SK-N-SH treated with all-trans-retinoic acid at 6 μM for 48 hours (cell line): ENCODE results near the gene COL4A1.

Experiments
- ATAC-seq: fragments of 200-7000 bp; cut with Tn5 transposase; 3 replicates; pipeline ENCODE4 v1.9.1; 2020; ENCODE audit warnings: mild to moderate bottlenecking, moderate library complexity
- ARNTL ChIP-seq: fragments of 450-650 bp; formaldehyde crosslinking; IDR thresholded peaks from 2 replicates; pipeline ENCODE4 v1.5.0; 2020; ENCODE audit warnings: low read depth, mild to moderate bottlenecking, moderate library complexity, borderline replicate concordance
- BACH2 ChIP-seq: fragments of 250-450 bp; sonication (Bioruptor Pico); IDR thresholded peaks from 2 replicates; pipeline ENCODE4 v1.9.0; 2021; ENCODE audit warnings: mild to moderate bottlenecking, borderline replicate concordance
- CSDC2 ChIP-seq: fragments of 250-450 bp; sonication (Bioruptor Pico); IDR thresholded peaks from 2 replicates; pipeline ENCODE4 v1.5.0; 2020; ENCODE audit warnings: mild to moderate bottlenecking, moderate library complexity
- ESRRG ChIP-seq: fragments of 250-450 bp; sonication (Bioruptor Pico); IDR thresholded peaks from 2 replicates; pipeline ENCODE4 v1.6.1; 2021; ENCODE audit warnings: mild to moderate bottlenecking
- GLIS3 ChIP-seq: fragments of 250-450 bp; sonication (Bioruptor Pico); IDR thresholded peaks from 2 replicates; pipeline ENCODE4 v1.5.0; 2020; ENCODE audit warnings: mild to moderate bottlenecking, moderate library complexity
- ISL1 ChIP-seq: fragments of 250-450 bp; sonication (Bioruptor Pico); IDR thresholded peaks from 2 replicates; pipeline ENCODE4 v2.1.2; 2022; ENCODE audit warnings: mild to moderate bottlenecking, moderate library complexity
- OSR1 ChIP-seq: fragments of 250-450 bp; sonication (Bioruptor Pico); IDR thresholded peaks from 2 replicates; pipeline ENCODE4 v1.8.0; 2022; ENCODE audit warnings: moderate library complexity, mild to moderate bottlenecking, inconsistent platforms
- PPARA ChIP-seq: fragments of 250-450 bp; sonication (Bioruptor Pico); IDR thresholded peaks from 2 replicates; pipeline ENCODE4 v1.5.0; 2020; ENCODE audit warnings: mild to moderate bottlenecking, borderline replicate concordance
- SNAI2 ChIP-seq: fragments of 250-450 bp; sonication (Bioruptor Pico); IDR thresholded peaks from 2 replicates; pipeline ENCODE4 v1.5.0; 2020; ENCODE audit warnings: mild to moderate bottlenecking, moderate library complexity
- TCF4 ChIP-seq: fragments of 250-450 bp; sonication (Bioruptor Pico); IDR thresholded peaks from 2 replicates; pipeline ENCODE4 v1.8.0; 2021; ENCODE audit warnings: mild to moderate bottlenecking, moderate library complexity, borderline replicate concordance
- TOX ChIP-seq: fragments of 250-450 bp; sonication (Bioruptor Pico); IDR thresholded peaks from 2 replicates; pipeline ENCODE4 v1.8.0; 2021; ENCODE audit warnings: mild to moderate bottlenecking, moderate library complexity, borderline replicate concordance
- ZC3H10 ChIP-seq: fragments of 250-450 bp; sonication (Bioruptor Pico); IDR thresholded peaks from 2 replicates; pipeline ENCODE4 v1.5.1; 2021; ENCODE audit warnings: mild to moderate bottlenecking, moderate library complexity
- ZFP3 ChIP-seq: fragments of 250-450 bp; sonication (Bioruptor Pico); IDR thresholded peaks from 2 replicates; pipeline ENCODE4 v1.5.0; 2020; ENCODE audit warnings: mild to moderate bottlenecking, moderate library complexity
- ZFP30 ChIP-seq: fragments of 450-650 bp; formaldehyde crosslinking; IDR thresholded peaks from 2 replicates; pipeline ENCODE4 v1.5.0; 2022; ENCODE audit warnings: mild to moderate bottlenecking, moderate library complexity
- ZNF565 ChIP-seq: fragments of 450-650 bp; formaldehyde crosslinking; conservative IDR thresholded peaks from 2 replicates; pipeline ENCODE4 v1.5.0; 2020; ENCODE audit warnings: low read depth, mild to moderate bottlenecking, moderate library complexity
- ZNF70 ChIP-seq: fragments of 450-650 bp; formaldehyde crosslinking; IDR thresholded peaks from 2 replicates; pipeline ENCODE4 v1.5.0; 2020; ENCODE audit warnings: mild to moderate bottlenecking, moderate library complexity
- ZNF8 ChIP-seq: fragments of 450-650 bp; formaldehyde crosslinking; IDR thresholded peaks from 2 replicates; pipeline ENCODE4 v1.5.0; 2020; ENCODE audit warnings: mild to moderate bottlenecking, moderate library complexity
- TF ChIP-seq, protein P1 (sequence below): fragments of 250-450 bp; sonication (Bioruptor Pico); IDR thresholded peaks from 2 replicates; pipeline ENCODE4 v1.8.0; 2021; ENCODE audit warnings: low read depth, mild to moderate bottlenecking, moderate library complexity, borderline replicate concordance
- TF ChIP-seq, protein P2 (sequence below): fragments of 250-450 bp; sonication (Bioruptor Pico); IDR thresholded peaks from 2 replicates; pipeline ENCODE4 v1.5.1; 2020; ENCODE audit warnings: low read depth, mild to moderate bottlenecking, moderate library complexity
- TF ChIP-seq, protein P3 (sequence below): fragments of 250-450 bp; sonication (Bioruptor Pico); IDR thresholded peaks from 2 replicates; pipeline ENCODE4 v1.5.1; 2021; ENCODE audit warnings: mild to moderate bottlenecking, moderate library complexity
- TF ChIP-seq, protein P4 (sequence below): fragments of 250-450 bp; sonication (Bioruptor Pico); IDR thresholded peaks from 2 replicates; pipeline ENCODE4 v1.5.0; 2020; ENCODE audit warnings: mild to moderate bottlenecking, moderate library complexity
- TF ChIP-seq, protein P5 (sequence below): fragments of 250-450 bp; sonication (Bioruptor Pico); IDR thresholded peaks from 2 replicates; pipeline ENCODE4 v1.8.0; 2020; ENCODE audit warnings: mild to moderate bottlenecking, moderate library complexity, borderline replicate concordance

Gene COL4A1

DNA sequence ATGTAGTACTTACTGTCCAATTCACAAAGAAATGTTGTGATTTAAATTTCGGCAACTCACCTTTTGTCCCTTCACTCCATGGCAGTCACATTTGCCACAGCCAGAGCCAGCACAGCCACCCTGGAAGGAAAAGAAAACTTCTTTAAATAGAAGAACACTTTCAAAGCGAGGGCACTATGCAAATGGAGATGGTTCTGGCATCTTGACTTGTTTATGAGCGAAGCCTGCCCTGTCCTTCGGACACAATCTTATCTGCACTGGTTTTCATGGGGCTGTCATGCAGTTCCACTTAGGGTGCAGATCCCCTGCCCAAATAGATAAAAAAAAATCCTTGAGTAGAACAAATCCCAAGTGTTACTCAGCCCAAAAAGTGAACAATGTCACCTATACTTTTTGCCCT, 64.3 kb downstream of the COL4A1 start:
- ATAC-seq: no peak
- no peak for TF ChIP-seq SNAI2 (CRISPR knock-in tag)
- TF ChIP-seq, protein P1, sequence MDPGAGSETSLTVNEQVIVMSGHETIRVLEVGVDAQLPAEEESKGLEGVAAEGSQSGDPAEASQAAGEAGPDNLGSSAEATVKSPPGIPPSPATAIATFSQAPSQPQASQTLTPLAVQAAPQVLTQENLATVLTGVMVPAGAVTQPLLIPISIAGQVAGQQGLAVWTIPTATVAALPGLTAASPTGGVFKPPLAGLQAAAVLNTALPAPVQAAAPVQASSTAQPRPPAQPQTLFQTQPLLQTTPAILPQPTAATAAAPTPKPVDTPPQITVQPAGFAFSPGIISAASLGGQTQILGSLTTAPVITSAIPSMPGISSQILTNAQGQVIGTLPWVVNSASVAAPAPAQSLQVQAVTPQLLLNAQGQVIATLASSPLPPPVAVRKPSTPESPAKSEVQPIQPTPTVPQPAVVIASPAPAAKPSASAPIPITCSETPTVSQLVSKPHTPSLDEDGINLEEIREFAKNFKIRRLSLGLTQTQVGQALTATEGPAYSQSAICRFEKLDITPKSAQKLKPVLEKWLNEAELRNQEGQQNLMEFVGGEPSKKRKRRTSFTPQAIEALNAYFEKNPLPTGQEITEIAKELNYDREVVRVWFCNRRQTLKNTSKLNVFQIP (CRISPR knock-in tag): no peak

DNA sequence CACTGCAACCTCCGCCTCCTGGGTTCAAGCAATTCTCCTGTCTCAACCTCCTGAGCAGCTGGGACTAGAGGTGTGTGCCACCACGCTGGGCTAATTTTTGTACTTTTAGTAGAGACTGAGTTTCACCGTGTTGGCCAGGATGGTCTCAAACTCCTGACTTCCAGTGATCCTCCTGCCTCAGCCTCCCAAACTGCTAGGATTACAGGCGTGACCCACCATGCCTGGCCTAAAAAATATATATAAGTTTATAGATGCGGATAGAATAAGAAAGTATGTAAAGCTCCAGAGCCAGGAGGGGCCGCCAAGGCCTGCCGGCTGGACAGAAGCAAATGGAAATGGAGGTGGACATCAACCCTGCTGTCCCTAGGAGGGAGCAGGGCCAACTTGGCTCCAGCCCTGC, 66.0 kb downstream of the COL4A1 start:
- no peak for ATAC-seq
- TF ChIP-seq, protein P2, sequence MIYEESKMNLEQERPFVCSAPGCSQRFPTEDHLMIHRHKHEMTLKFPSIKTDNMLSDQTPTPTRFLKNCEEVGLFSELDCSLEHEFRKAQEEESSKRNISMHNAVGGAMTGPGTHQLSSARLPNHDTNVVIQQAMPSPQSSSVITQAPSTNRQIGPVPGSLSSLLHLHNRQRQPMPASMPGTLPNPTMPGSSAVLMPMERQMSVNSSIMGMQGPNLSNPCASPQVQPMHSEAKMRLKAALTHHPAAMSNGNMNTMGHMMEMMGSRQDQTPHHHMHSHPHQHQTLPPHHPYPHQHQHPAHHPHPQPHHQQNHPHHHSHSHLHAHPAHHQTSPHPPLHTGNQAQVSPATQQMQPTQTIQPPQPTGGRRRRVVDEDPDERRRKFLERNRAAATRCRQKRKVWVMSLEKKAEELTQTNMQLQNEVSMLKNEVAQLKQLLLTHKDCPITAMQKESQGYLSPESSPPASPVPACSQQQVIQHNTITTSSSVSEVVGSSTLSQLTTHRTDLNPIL (CRISPR knock-in tag): no peak
- TF ChIP-seq ISL1 (no peak), ZFP3 (CRISPR knock-in tag) (no peak), GLIS3 (CRISPR knock-in tag) (no peak), PPARA (CRISPR knock-in tag) (no peak), ZFP30 (CRISPR knock-in tag) (no peak), ZNF8 (CRISPR knock-in tag) (no peak), BACH2 (CRISPR knock-in tag) (no peak), TOX (CRISPR knock-in tag) (no peak), CSDC2 (no peak), ARNTL (no peak), SNAI2 (CRISPR knock-in tag) (no peak), ZNF70 (CRISPR knock-in tag) (no peak), ZC3H10 (CRISPR knock-in tag) (no peak), OSR1 (no peak), TCF4 (CRISPR knock-in tag) (no peak), ESRRG (CRISPR knock-in tag) (no peak)
- TF ChIP-seq, protein P3, sequence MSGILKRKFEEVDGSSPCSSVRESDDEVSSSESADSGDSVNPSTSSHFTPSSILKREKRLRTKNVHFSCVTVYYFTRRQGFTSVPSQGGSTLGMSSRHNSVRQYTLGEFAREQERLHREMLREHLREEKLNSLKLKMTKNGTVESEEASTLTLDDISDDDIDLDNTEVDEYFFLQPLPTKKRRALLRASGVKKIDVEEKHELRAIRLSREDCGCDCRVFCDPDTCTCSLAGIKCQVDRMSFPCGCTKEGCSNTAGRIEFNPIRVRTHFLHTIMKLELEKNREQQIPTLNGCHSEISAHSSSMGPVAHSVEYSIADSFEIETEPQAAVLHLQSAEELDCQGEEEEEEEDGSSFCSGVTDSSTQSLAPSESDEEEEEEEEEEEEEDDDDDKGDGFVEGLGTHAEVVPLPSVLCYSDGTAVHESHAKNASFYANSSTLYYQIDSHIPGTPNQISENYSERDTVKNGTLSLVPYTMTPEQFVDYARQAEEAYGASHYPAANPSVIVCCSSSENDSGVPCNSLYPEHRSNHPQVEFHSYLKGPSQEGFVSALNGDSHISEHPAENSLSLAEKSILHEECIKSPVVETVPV (CRISPR knock-in tag): no peak
- TF ChIP-seq, protein P4, sequence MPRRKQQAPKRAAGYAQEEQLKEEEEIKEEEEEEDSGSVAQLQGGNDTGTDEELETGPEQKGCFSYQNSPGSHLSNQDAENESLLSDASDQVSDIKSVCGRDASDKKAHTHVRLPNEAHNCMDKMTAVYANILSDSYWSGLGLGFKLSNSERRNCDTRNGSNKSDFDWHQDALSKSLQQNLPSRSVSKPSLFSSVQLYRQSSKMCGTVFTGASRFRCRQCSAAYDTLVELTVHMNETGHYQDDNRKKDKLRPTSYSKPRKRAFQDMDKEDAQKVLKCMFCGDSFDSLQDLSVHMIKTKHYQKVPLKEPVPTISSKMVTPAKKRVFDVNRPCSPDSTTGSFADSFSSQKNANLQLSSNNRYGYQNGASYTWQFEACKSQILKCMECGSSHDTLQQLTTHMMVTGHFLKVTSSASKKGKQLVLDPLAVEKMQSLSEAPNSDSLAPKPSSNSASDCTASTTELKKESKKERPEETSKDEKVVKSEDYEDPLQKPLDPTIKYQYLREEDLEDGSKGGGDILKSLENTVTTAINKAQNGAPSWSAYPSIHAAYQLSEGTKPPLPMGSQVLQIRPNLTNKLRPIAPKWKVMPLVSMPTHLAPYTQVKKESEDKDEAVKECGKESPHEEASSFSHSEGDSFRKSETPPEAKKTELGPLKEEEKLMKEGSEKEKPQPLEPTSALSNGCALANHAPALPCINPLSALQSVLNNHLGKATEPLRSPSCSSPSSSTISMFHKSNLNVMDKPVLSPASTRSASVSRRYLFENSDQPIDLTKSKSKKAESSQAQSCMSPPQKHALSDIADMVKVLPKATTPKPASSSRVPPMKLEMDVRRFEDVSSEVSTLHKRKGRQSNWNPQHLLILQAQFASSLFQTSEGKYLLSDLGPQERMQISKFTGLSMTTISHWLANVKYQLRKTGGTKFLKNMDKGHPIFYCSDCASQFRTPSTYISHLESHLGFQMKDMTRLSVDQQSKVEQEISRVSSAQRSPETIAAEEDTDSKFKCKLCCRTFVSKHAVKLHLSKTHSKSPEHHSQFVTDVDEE (CRISPR knock-in tag): no peak
- TF ChIP-seq, protein P5, sequence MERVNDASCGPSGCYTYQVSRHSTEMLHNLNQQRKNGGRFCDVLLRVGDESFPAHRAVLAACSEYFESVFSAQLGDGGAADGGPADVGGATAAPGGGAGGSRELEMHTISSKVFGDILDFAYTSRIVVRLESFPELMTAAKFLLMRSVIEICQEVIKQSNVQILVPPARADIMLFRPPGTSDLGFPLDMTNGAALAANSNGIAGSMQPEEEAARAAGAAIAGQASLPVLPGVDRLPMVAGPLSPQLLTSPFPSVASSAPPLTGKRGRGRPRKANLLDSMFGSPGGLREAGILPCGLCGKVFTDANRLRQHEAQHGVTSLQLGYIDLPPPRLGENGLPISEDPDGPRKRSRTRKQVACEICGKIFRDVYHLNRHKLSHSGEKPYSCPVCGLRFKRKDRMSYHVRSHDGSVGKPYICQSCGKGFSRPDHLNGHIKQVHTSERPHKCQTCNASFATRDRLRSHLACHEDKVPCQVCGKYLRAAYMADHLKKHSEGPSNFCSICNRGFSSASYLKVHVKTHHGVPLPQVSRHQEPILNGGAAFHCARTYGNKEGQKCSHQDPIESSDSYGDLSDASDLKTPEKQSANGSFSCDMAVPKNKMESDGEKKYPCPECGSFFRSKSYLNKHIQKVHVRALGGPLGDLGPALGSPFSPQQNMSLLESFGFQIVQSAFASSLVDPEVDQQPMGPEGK (CRISPR knock-in tag): no peak

DNA sequence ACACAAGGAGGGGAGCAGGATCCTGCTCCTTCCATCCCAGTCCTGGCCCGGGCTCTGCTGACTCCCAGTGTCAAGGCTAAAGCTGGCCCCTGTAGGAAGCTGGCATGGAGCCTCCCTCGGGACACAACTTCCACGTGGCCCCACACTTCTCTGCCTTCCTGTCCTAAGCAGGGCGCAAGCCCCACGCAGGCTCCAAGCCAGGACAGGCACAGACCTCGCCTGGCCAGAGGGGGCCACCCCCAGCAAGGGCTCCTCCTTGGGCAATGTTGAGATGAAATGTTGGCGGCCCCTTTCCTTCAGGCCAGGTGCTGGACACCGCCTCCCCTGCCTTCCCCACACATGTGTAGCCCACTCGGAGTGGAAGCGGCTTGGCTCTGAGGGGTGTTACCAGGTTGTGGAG, 66.6 kb downstream of the COL4A1 start:
- TF ChIP-seq BACH2 (CRISPR knock-in tag) (no peak), ISL1 (no peak), ZC3H10 (CRISPR knock-in tag) (no peak), TOX (CRISPR knock-in tag) (no peak), ZNF565 (CRISPR knock-in tag) (no peak), SNAI2 (CRISPR knock-in tag) (no peak), ZFP30 (CRISPR knock-in tag) (no peak), ZNF70 (CRISPR knock-in tag) (no peak), PPARA (CRISPR knock-in tag) (no peak), ESRRG (CRISPR knock-in tag) (no peak), OSR1 (no peak), ZFP3 (CRISPR knock-in tag) (no peak), GLIS3 (CRISPR knock-in tag) (no peak), ARNTL (no peak), CSDC2 (no peak), ZNF8 (CRISPR knock-in tag) (no peak)
- TF ChIP-seq, protein P1 (CRISPR knock-in tag): no peak
- TF ChIP-seq, protein P3 (CRISPR knock-in tag): no peak
- no peak for ATAC-seq
